ENCODE results near the gene COL1A1.

COL1A1 gene

GRCh38 chr17:50206604-50207293, 5.3 kb upstream of the COL1A1 start:
- H3K4me3 ChIP-seq (ENCODE audit: low read depth, low read length), result no peak overlapping the region
- DNase-seq (ENCODE audit: low read depth), result no peak
- TF ChIP-seq, protein P1, sequence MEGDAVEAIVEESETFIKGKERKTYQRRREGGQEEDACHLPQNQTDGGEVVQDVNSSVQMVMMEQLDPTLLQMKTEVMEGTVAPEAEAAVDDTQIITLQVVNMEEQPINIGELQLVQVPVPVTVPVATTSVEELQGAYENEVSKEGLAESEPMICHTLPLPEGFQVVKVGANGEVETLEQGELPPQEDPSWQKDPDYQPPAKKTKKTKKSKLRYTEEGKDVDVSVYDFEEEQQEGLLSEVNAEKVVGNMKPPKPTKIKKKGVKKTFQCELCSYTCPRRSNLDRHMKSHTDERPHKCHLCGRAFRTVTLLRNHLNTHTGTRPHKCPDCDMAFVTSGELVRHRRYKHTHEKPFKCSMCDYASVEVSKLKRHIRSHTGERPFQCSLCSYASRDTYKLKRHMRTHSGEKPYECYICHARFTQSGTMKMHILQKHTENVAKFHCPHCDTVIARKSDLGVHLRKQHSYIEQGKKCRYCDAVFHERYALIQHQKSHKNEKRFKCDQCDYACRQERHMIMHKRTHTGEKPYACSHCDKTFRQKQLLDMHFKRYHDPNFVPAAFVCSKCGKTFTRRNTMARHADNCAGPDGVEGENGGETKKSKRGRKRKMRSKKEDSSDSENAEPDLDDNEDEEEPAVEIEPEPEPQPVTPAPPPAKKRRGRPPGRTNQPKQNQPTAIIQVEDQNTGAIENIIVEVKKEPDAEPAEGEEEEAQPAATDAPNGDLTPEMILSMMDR (IDR thresholded peaks at IDR 0.05; ENCODE audit: control insufficient read depth, extremely low read depth, insufficient read depth), result no peak

- TF ChIP-seq, protein P1 (IDR thresholded peaks at IDR 0.05; ENCODE audit: control insufficient read depth, extremely low read depth, insufficient read depth), result no peak
- DNase-seq (ENCODE audit: low read depth), result no peak
- no peak overlapping the region for H3K4me3 ChIP-seq (ENCODE audit: low read depth, low read length)
Measured at GRCh38 chr17:50205963-50206505, 4.6 kb upstream of the COL1A1 start.

- DNase-seq (ENCODE audit: low read depth), result no peak
- TF ChIP-seq, protein P1 (IDR thresholded peaks at IDR 0.05; ENCODE audit: control insufficient read depth, extremely low read depth, insufficient read depth), result no peak
- no peak overlapping the region for H3K4me3 ChIP-seq (ENCODE audit: low read depth, low read length)
Measured at GRCh38 chr17:50205111-50205962, 3.9 kb upstream of the COL1A1 start.

GRCh38 chr17:50204431-50204830, 3.0 kb upstream of the COL1A1 start:
- no peak overlapping the region for H3K4me3 ChIP-seq (ENCODE audit: low read depth, low read length)
- TF ChIP-seq, protein P1 (IDR thresholded peaks at IDR 0.05; ENCODE audit: control insufficient read depth, extremely low read depth, insufficient read depth), result no peak
- DNase-seq (ENCODE audit: low read depth), result no peak

DNA sequence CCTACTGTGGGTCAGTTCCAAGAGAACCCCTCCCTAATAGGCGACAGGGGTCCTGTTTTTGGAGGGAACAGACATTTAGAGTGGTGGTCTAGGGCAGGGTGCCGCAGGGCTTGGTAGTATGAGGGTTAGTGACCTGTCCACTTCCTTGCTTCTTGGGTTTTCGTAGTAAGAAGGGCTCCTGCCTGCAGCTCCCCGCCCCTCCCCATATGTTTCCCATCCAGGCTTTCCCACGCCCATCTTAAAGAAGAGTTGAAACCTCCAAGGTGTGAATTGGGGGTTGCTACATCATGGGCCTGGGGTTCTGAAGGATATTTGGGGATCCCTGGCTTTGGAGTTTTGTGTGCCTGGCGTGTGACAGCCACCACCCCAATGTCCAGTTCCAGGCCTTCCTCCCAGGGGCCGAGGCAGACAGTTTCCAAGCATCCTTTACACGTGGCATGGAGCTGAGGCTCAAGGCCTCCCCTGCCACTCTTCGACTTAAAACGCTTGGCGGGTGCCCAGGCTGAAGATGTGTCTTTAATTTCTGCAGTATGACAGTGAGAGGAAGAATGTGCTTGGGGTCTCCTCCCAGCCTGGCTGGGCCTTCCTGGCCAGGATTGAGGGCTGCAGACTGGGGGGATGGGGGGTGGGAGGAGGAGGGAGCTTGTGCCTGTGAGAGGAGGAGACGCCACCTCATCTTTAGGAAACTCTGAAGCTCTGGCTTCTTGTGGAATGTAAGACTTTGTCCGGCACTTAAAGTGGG, 2.3 kb upstream of the COL1A1 start:
- DNase-seq (ENCODE audit: low read depth), result no peak
- TF ChIP-seq, protein P1 (IDR thresholded peaks at IDR 0.05; ENCODE audit: control insufficient read depth, extremely low read depth, insufficient read depth), result no peak
- no peak overlapping the region for H3K4me3 ChIP-seq (ENCODE audit: low read depth, low read length)

DNA sequence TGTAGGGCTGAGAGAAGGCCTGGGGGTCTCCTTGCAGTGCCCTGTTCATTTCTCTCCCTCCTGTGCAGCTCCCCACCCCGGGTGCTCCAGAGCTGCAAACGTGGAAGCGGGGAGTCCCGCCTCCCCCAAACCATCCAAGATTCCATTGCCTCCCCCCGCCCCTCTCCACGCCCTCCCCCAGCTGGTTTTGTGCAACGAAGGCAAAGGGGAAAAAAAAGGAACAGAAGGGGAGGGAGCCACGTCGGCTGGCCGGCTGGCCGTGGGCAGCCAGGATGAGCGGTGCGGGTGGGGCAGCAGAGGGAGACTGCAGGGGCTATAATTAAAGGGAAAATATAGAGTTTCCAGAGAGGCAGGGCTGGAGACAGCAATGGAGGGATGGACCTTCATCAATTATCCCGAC, 1.7 kb upstream of the COL1A1 start:
- no peak for DNase-seq (ENCODE audit: low read depth)
- H3K4me3 ChIP-seq (ENCODE audit: low read depth, low read length), result no peak overlapping the region
- TF ChIP-seq, protein P1 (IDR thresholded peaks at IDR 0.05; ENCODE audit: control insufficient read depth, extremely low read depth, insufficient read depth), result no peak

Measured in LNCaP clone FGC (cell line).